Sciatic nerve (tissue), 2 donors: Measurements from ENCODE around the gene RPS19. TPM values are rescaled to one million over a fixed set of nuclear protein-coding genes. Genes with fewer than 3 reads are reported as not detected.
"Not testable (repeated sequence)": the region's sequence is repeated elsewhere in the genome, so short reads cannot be mapped to it uniquely, and the experiment has no call there.

Experiments
- ATAC-seq: fragments of 200-7000 bp; cut with Tn5 transposase; one replicate; pipeline ENCODE4 v1.9.1; 2020; ENCODE audit warnings: mild to moderate bottlenecking, moderate library complexity
- DNase-seq: peaks from one replicate; pipeline ENCODE4 v3.0.0-alpha.2; 2020; ENCODE audit warnings: low spot score
- intact Hi-C: fragments of 100-400 bp; cut with DNase I; formaldehyde crosslinking; loops from one replicate; pipeline ENCODE4 v1.14.2; 2022
- total RNA-seq: library from RNA; stranded (reverse); fragmentation: NEBNext Ultra II Directional; extraction: Animal tissue kit (Norgen Biotek cat#: 25700); gene quantifications from one replicate; pipeline ENCODE4 v1.2.1, GENCODE V29; 2021
- donor health status: DM: no; HTN: no; CAD: no.
- donor health status: DM: no; HTN: no; CAD: no.

The RPS19 gene
- total RNA-seq, 1 donor from 2014 or later, result 788 TPM

- intact Hi-C loops, result no loop called here
- ATAC-seq (no peak), DNase-seq (no peak)
Measured at GRCh38 chr19:41908724-41909464, 48.8 kb downstream of the RPS19 start.

GRCh38 chr19:41909706-41910105 is 49.7 kb downstream of the RPS19 start:
- intact Hi-C loops, result no loop called here
- ATAC-seq, result no peak
- no peak for DNase-seq

GRCh38 chr19:41910240-41910991 is 50.4 kb downstream of the RPS19 start:
- intact Hi-C loops, result no loop called here
- DNase-seq, result no peak
- no peak for ATAC-seq

GRCh38 chr19:41910992-41911888 is 51.2 kb downstream of the RPS19 start:
- intact Hi-C loops, result no loop called here
- ATAC-seq (no peak), DNase-seq (no peak)

- ATAC-seq (no peak), DNase-seq (no peak)
- intact Hi-C loops, result no loop called here
Measured at GRCh38 chr19:41911889-41912731, 52.1 kb downstream of the RPS19 start.

GRCh38 chr19:41912899-41913537 is 53.0 kb downstream of the RPS19 start:
- DNase-seq (no peak), ATAC-seq (no peak)
- intact Hi-C loops, result no loop called here

GRCh38 chr19:41913538-41914423 is 53.7 kb downstream of the RPS19 start:
- intact Hi-C loops, result no loop called here
- no peak for ATAC-seq
- DNase-seq, result no peak

GRCh38 chr19:41914424-41914834 is 54.4 kb downstream of the RPS19 start:
- intact Hi-C loops, ATAC-seq, DNase-seq: not testable (repeated sequence)

- no peak for DNase-seq
- intact Hi-C loops, result no loop called here
- ATAC-seq, result no peak
Measured at GRCh38 chr19:41915021-41915775, 55.1 kb downstream of the RPS19 start.

- intact Hi-C loops, result no loop called here
- DNase-seq, result no peak
- no peak for ATAC-seq
Measured at GRCh38 chr19:41915776-41916414, 55.8 kb downstream of the RPS19 start.

GRCh38 chr19:41917676-41918075 is 57.6 kb downstream of the RPS19 start:
- intact Hi-C loops, result no loop called here
- ATAC-seq (no peak), DNase-seq (no peak)

GRCh38 chr19:41918095-41918494 is 58.0 kb downstream of the RPS19 start:
- no peak for DNase-seq
- intact Hi-C loops, result no loop called here
- ATAC-seq, result no peak

- ATAC-seq (no peak), DNase-seq (no peak)
- intact Hi-C loops, result no loop called here
Measured at GRCh38 chr19:41918653-41919244, 58.7 kb downstream of the RPS19 start.

- DNase-seq (no peak), ATAC-seq (no peak)
- intact Hi-C loops, result no loop called here
Measured at GRCh38 chr19:41919948-41920712, 60.1 kb downstream of the RPS19 start.
